Mucosa of stomach (tissue), 1 donor: Measurements from ENCODE around the gene SGSM1.

Source experiments
- H3K27me3 ChIP-seq: one replicate; pipeline ENCODE4 v1.7.0; 2013; ENCODE audit warnings: mild to moderate bottlenecking, low read length; ENCODE audit not compliant: control insufficient read depth, insufficient read depth
- H3K36me3 ChIP-seq: one replicate; pipeline ENCODE4 v1.7.0; 2013; ENCODE audit warnings: low read length; ENCODE audit not compliant: control insufficient read depth, insufficient read depth
- H3K4me1 ChIP-seq: one replicate; pipeline ENCODE4 v1.7.0; 2013; ENCODE audit warnings: mild to moderate bottlenecking, low read length; ENCODE audit not compliant: control insufficient read depth, insufficient read depth
- H3K4me3 ChIP-seq: one replicate; pipeline ENCODE4 v1.7.0; 2013; ENCODE audit warnings: low read length
- H3K9ac ChIP-seq: one replicate; pipeline ENCODE4 v1.7.0; 2013; ENCODE audit warnings: mild to moderate bottlenecking, low read length, moderate library complexity
- H3K9me3 ChIP-seq: one replicate; pipeline ENCODE4 v1.7.0; 2013; ENCODE audit warnings: mild to moderate bottlenecking, low read length, moderate library complexity; ENCODE audit not compliant: control insufficient read depth
- donor health status: Pancreatic carcinoma.

Gene SGSM1

DNA sequence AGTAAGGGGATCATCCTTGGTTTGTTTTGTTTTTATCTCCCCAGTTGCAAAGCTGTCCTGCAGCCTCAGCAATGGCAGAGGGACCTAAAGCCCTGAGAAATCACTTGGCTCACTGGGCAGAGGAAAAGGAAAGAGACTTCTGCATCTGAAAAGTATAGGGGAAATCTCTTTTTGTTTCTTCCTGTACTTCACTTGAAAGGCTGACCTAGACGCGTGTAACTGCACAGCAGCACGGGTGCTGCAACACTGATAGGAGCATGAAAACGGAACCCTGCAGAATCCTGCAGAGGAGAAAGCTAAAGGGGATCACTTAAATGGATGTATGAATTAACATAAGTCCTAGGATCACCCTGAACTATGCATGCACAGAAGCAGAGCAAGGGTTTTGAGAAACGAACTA lies 29.5 kb upstream of the SGSM1 start:
- Histone ChIP-seq H3K9me3 (no peaks in the 10 kb centered on the region), H3K4me1 (no peaks in the 10 kb centered on the region), H3K9ac (no peak overlapping the region), H3K27me3 (peaks cover 8% of the 10 kb centered on the region), H3K4me3 (no peak overlapping the region), H3K36me3 (no peaks in the 10 kb centered on the region)

DNA sequence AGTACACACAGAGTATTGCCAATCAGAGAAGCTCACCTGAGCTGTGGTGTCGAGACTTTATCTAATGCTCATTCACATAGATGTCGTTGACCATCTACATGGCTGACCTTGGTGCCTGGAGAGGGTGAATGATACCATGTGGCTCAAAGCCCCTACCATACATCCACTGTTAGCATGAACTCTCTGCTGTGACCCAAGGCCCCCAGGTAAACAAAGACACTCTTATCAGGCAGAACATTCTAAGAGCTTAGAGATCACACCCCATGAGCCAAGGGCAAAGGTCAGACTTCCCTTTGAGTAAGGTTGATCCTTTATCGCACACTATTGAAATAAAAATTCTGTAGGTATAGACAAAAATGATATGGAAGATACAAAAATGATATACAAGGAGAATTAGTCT lies 16.5 kb upstream of the SGSM1 start:
- Histone ChIP-seq H3K36me3 (no peaks in the 10 kb centered on the region), H3K4me1 (no peaks in the 10 kb centered on the region), H3K4me3 (no peak overlapping the region), H3K27me3 (no peaks in the 10 kb centered on the region), H3K9ac (no peak overlapping the region), H3K9me3 (no peaks in the 10 kb centered on the region)

DNA sequence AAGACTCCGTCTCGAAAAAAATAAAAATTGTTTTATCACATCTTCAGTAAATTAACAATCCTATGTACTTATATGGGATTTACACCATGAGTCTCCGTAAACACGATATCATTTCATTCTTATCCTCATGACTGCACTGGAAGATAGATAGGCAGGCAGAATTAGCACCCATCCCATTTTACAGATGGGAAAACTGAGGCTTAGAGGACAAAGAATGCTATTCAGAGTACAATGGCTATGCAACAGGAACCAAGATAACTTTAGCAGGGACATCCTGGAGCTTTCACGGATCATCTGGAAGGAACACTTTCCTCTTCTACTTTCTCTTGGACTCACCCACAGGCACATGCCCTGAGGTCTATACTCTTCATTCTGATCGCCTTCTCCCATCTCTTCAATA lies 14.6 kb upstream of the SGSM1 start:
- no peak overlapping the region for H3K4me3 ChIP-seq
- no peaks in the 10 kb centered on the region for H3K9me3 ChIP-seq
- no peaks in the 10 kb centered on the region for H3K36me3 ChIP-seq
- no peaks in the 10 kb centered on the region for H3K4me1 ChIP-seq
- H3K27me3 ChIP-seq = no peaks in the 10 kb centered on the region
- H3K9ac ChIP-seq = no peak overlapping the region

DNA sequence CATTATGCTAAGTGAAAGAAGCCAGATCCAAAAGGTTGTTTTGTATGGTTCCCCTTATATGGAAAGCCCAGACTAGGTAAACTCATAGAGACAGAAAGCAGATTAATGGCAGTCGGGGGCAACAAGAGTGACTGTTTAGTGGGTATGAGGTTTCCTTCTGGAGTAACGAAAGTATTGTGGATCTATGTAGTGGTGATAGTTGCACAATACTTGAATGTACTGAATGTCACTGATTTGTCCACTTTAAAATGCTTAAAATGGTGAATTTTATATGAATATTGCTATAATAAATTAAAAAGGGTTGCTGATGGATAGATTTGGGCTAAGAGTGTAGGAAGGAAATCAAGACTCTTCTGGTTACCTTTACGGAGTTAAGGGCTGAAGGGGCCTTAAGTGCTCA lies 10.0 kb upstream of the SGSM1 start:
- Histone ChIP-seq H3K4me1 (no peaks in the 10 kb centered on the region), H3K9ac (no peak overlapping the region), H3K9me3 (no peaks in the 10 kb centered on the region), H3K36me3 (no peaks in the 10 kb centered on the region), H3K27me3 (no peaks in the 10 kb centered on the region), H3K4me3 (no peak overlapping the region)

DNA sequence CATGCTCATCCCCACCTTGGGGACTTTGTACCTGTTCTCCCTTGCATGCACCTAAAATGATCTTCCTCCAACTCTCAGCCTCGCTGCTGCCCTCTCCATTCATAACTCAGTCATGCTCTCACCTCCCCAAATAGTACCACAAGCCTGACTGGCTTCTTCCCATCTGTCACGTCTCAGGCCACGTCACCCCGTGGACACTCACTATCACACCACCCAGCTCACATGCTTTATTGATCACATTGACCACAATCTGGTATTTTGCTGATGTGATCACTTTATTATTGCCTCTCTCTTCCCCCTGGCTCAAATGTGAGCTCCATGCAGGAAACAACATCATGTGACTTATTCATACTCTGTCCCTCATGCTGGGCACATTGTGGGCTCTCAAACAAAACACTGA lies 9.2 kb upstream of the SGSM1 start:
- Histone ChIP-seq H3K36me3 (no peaks in the 10 kb centered on the region), H3K27me3 (no peaks in the 10 kb centered on the region), H3K4me1 (peaks cover 5% of the 10 kb centered on the region), H3K4me3 (no peak overlapping the region), H3K9ac (no peak overlapping the region), H3K9me3 (no peaks in the 10 kb centered on the region)

DNA sequence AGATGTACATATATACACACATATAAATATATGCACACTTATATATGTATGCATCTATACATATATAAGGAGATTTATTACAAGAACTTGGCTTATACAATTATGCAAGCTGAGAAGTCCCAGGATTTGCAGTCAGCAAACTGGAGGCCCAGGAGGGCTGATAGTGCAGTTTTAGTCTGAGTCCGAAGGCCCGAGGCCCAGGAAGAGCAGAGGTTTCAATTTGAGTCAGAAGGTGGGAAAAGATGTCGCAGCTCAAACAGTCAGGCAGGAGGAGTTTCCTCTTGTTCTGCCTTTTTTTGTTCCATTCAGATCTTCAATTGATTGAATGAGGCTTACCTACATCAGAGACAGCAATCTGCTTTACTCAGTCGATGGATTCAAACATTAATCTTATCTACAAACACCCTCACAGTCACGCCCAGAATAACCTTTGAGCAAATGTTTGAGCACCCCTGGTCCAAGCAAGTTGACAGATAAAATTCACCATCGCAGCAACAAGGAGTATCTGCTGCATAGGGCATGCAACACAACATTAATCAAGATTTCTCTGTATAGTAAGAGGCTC lies 4.0 kb upstream of the SGSM1 start:
- H3K4me1 ChIP-seq = peaks cover 22% of the 10 kb centered on the region
- H3K4me3 ChIP-seq = no peak overlapping the region
- H3K36me3 ChIP-seq = no peaks in the 10 kb centered on the region
- H3K9me3 ChIP-seq = no peaks in the 10 kb centered on the region
- no peak overlapping the region for H3K9ac ChIP-seq
- H3K27me3 ChIP-seq = no peaks in the 10 kb centered on the region

DNA sequence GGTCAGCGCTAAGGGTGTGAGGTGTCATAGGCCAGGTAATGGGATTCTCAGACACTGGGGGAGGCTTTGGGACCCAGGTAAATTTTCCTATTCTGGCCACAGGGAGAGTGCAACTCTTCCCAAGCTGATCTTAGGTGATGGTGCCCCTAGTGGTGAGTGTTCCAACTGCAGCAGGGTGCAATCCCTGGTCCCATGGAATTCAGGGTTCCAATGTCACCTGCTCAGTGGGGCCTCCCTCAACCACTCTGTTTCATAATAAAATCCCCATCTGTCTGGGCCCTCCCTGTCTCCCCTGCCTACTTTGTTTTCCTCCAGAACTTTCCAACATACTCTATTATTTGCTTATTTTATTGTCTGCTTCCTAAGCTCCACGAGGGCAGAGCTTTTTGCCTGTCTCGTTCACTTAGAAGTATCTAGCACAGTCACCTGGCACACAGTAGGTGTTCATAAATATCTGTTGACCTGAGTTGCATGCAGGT lies 2.9 kb upstream of the SGSM1 start:
- no peak overlapping the region for H3K9ac ChIP-seq
- peaks cover 29% of the 10 kb centered on the region for H3K4me1 ChIP-seq
- H3K27me3 ChIP-seq = no peaks in the 10 kb centered on the region
- H3K4me3 ChIP-seq = no peak overlapping the region
- no peaks in the 10 kb centered on the region for H3K36me3 ChIP-seq
- H3K9me3 ChIP-seq = no peaks in the 10 kb centered on the region

DNA sequence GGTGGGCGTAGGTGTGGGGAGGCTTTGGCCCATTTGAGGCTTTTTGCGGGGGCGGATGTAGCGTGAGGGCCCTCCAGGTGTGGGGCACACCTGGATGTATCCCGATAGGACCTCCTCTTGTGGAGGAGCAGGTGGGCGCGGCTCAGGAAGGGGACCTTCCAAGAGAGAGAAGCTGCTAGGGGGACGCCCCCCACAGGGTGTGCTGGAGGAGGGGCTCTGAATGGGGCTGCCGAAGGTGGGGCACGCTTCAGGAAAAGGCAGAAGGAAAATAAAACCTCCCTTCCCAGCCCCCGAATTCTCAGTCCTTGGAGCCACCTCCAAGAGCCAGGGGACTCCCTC lies 621 bp downstream of the SGSM1 start:
- no peaks in the 10 kb centered on the region for H3K27me3 ChIP-seq
- peak overlapping the region; percentile 75 for H3K9ac ChIP-seq
- no peaks in the 10 kb centered on the region for H3K9me3 ChIP-seq
- H3K4me3 ChIP-seq = peak overlapping the region; percentile 22
- no peaks in the 10 kb centered on the region for H3K36me3 ChIP-seq
- peaks cover 35% of the 10 kb centered on the region for H3K4me1 ChIP-seq

DNA sequence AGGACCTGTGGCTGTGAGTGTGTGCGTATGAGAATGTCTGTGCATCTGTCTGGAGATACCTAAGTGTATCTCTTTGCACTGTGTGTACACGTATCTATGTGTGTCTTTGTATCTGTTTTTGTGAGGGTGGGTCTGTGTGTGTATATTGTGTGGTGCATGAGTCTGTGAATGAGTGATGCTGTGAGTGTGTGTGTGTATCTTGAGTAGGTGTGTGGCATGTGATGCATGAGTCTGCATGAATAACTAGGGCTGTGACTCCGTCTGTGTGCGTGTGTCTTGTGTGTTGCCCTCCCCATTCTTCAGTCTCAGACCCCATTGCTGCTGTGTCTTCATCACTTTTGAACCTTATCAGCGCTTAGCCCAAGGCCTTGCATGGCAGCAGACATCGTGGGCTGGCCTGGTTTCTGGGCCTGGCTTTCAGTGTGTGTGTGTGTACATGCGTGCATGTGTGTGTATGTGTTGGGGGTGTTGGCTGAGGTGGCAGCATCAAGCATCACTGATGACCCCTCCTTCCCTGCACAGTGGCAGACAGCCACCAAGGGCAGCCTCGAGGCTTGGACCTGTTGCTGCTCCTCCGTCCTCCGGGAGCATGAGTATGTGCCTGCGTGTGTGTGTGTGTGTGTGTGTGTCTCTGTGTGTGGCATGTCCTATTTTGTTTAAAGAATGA lies 1.4 kb downstream of the SGSM1 start:
- Histone ChIP-seq H3K36me3 (no peaks in the 10 kb centered on the region), H3K9me3 (no peaks in the 10 kb centered on the region), H3K9ac (peak overlapping the region; percentile 75), H3K27me3 (no peaks in the 10 kb centered on the region), H3K4me3 (peak overlapping the region; percentile 22), H3K4me1 (peaks cover 27% of the 10 kb centered on the region)

DNA sequence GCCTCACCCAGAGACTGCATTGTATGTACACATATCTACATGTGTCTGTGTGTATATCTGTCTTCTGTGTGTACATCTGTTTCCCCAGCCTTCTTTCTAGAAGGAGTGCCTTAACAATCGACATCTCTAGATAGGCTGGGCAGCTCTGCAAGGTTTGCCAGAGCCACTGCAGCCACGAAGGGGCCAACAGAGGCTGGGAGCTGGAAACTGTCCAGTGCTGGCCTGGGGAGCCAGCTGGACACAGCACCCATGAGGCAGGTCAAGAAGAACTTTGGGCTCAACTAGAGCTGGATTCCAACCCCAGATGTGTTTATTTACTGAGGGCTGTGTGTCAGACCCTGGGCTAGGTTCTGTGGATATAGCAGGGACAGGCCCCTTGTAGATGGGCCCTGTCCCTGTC lies 3.3 kb downstream of the SGSM1 start:
- Histone ChIP-seq H3K4me1 (peaks cover 22% of the 10 kb centered on the region), H3K9ac (no peak overlapping the region), H3K27me3 (no peaks in the 10 kb centered on the region)

DNA sequence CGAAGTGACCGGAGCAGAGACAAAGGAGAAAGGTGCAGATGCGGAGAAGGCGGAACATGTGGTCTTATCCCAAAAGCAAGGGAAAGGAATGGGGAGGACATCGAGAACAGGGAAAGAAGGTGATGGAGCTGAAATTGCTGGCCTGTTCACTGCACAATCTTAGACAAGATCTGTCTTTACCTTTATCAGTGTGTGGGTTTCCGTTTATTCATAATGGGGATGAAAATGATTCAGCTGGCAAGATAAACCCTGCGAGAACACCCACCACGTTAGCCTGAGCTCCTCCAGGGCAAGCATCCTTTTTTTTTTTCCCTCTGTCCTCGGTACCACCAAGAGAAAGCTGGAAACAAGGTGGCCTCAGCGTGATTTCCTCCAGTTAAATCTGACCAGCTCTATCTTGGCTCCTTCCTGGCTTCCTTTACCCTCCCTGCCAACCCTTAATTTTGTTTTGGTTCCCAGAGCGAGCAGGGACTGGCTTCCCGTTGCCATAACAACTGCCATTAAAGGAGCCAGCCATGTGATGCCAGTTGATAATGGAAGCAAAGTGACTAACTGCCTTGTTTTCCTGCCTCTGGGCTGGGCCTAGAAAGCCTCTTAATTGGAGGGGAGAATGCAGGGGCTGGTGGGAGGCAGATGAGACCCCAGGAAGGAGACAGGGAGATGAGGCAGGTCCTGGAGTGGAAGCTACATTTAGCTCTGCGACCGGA lies 4.2 kb downstream of the SGSM1 start:
- H3K9me3 ChIP-seq = no peaks in the 10 kb centered on the region
- H3K9ac ChIP-seq = no peak overlapping the region
- H3K4me3 ChIP-seq = no peak overlapping the region
- peaks cover 22% of the 10 kb centered on the region for H3K4me1 ChIP-seq
- H3K36me3 ChIP-seq = no peaks in the 10 kb centered on the region
- H3K27me3 ChIP-seq = no peaks in the 10 kb centered on the region

More for the DNA sequence above, 3.3 kb downstream of the SGSM1 start:
- Histone ChIP-seq H3K36me3 (no peaks in the 10 kb centered on the region), H3K9me3 (no peaks in the 10 kb centered on the region), H3K4me3 (no peak overlapping the region)

DNA sequence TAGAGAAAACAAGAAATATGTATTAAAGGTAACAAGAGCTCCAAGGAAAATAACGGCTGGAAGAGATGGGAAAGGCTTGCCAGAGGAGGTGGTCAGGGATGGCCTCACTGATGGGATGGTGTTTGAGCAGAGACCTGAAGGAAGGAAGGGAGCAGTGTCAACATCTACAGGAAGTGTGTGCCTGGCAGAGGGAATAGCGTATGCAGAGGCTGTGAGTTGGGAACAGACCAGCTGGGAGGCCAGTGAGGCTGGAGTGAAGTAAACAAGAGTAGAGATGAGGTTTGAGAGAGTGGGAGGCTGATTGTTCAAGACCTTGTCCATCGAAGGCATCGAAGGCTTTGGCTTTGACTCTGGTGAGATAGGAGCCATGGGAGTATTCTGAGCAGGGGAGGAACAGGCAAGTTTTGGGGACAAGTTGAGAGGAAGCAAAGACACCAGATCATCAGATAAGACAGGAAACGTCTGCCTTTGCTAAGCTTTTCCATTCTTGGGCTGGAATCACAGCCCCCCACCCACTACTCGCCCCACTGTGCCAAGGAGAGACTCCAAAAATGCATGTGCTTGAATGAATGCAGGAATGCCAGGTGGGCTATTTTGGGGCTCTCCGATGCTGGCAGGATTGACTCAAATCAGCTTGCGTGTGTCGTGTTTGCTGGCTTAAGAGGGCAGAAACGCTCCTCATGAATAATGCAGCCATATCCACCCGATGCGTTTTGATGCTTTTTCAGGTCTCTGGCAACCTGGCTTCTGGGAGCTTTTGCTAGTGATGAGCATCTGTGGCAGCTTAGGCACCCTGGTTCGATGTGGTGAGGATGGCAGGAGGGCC lies 7.2 kb downstream of the SGSM1 start:
- Histone ChIP-seq H3K4me1 (peaks cover 9% of the 10 kb centered on the region), H3K4me3 (no peak overlapping the region), H3K36me3 (no peaks in the 10 kb centered on the region), H3K27me3 (no peaks in the 10 kb centered on the region), H3K9ac (no peak overlapping the region), H3K9me3 (no peaks in the 10 kb centered on the region)
